Osteocyte (in vitro differentiated cells): ENCODE measurements around the gene MCTP1. TPM values are rescaled to one million over a fixed set of nuclear protein-coding genes. Genes with fewer than 3 reads are reported as not detected.

ENCODE experiments used
- DNase-seq: peaks from one replicate; pipeline ENCODE4 v3.0.0; 2021; ENCODE audit warnings: mixed read lengths; ENCODE audit not compliant: unreplicated experiment; ENCODE audit errors: extremely low spot score
- H3K27ac Mint-ChIP-seq: one replicate; pipeline ENCODE4 v1.8.0; 2021; ENCODE audit warnings: mild to moderate bottlenecking, mixed read lengths; ENCODE audit not compliant: unreplicated experiment
- H3K27me3 Mint-ChIP-seq: one replicate; pipeline ENCODE4 v1.8.0; 2021; ENCODE audit warnings: mixed read lengths; ENCODE audit not compliant: unreplicated experiment
- H3K36me3 Mint-ChIP-seq: one replicate; pipeline ENCODE4 v1.8.0; 2021; ENCODE audit warnings: mixed read lengths; ENCODE audit not compliant: unreplicated experiment
- H3K4me1 Mint-ChIP-seq: one replicate; pipeline ENCODE4 v1.8.0; 2021; ENCODE audit warnings: mixed read lengths; ENCODE audit not compliant: unreplicated experiment
- H3K4me3 Mint-ChIP-seq: one replicate; pipeline ENCODE4 v1.8.0; 2021; ENCODE audit warnings: mild to moderate bottlenecking, moderate library complexity, mixed read lengths; ENCODE audit not compliant: unreplicated experiment
- H3K9me3 Mint-ChIP-seq: one replicate; pipeline ENCODE4 v1.8.0; 2021; ENCODE audit warnings: mixed read lengths; ENCODE audit not compliant: unreplicated experiment
- total RNA-seq: library from RNA; stranded (reverse); gene quantifications from 2 replicates; pipeline ENCODE4 v1.2.1, GENCODE V29; 2021
- TF ChIP-seq, protein P1 (sequence below): fragments of 200-600 bp; sonication (generic); IDR thresholded peaks from 2 replicates; pipeline ENCODE4 v1.5.0; 2021; ENCODE audit warnings: antibody characterized with exemption, mild to moderate bottlenecking, moderate library complexity

MCTP1 gene
- total RNA-seq, 1 donor from 2014 or later: 0.67 TPM

DNA sequence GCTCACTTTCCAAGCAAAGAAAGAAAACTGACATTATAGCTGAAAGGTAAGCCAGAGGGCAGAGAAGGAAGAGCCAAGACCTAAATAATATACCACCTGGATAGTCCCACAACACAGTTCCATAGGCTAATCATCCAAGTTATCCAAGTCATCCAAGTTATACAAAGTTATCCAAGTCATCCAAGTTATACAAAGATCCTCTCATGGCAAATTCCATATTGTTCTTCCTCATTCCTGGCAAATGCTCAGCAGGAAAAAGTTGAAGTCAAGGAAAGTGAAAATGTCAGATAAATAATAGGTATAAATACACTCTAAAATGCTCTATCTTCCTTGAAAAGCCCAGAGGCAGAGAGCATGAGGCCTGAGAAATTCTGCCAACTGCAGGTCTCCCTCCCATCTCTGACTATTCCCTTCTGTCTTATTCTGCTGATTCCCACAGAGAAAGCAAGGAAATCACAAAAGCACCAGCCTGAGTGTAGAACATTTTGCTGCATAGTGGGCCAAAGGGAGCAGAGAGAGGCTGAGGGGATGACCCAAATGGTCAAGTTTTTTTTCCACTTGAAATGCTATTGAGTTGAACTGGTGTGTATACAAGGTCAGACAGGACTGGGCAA, 12.5 kb downstream of the MCTP1 start:
- Mint-ChIP-seq H3K4me1 (no peaks in the 10 kb centered on the region), H3K4me3 (no peak overlapping the region), H3K27me3 (peaks cover 56% of the 10 kb centered on the region), H3K36me3 (no peaks in the 10 kb centered on the region), H3K9me3 (no peaks in the 10 kb centered on the region), H3K27ac (no peak overlapping the region)
- TF ChIP-seq, protein P1, sequence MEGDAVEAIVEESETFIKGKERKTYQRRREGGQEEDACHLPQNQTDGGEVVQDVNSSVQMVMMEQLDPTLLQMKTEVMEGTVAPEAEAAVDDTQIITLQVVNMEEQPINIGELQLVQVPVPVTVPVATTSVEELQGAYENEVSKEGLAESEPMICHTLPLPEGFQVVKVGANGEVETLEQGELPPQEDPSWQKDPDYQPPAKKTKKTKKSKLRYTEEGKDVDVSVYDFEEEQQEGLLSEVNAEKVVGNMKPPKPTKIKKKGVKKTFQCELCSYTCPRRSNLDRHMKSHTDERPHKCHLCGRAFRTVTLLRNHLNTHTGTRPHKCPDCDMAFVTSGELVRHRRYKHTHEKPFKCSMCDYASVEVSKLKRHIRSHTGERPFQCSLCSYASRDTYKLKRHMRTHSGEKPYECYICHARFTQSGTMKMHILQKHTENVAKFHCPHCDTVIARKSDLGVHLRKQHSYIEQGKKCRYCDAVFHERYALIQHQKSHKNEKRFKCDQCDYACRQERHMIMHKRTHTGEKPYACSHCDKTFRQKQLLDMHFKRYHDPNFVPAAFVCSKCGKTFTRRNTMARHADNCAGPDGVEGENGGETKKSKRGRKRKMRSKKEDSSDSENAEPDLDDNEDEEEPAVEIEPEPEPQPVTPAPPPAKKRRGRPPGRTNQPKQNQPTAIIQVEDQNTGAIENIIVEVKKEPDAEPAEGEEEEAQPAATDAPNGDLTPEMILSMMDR: no peak
- no peak for DNase-seq

DNA sequence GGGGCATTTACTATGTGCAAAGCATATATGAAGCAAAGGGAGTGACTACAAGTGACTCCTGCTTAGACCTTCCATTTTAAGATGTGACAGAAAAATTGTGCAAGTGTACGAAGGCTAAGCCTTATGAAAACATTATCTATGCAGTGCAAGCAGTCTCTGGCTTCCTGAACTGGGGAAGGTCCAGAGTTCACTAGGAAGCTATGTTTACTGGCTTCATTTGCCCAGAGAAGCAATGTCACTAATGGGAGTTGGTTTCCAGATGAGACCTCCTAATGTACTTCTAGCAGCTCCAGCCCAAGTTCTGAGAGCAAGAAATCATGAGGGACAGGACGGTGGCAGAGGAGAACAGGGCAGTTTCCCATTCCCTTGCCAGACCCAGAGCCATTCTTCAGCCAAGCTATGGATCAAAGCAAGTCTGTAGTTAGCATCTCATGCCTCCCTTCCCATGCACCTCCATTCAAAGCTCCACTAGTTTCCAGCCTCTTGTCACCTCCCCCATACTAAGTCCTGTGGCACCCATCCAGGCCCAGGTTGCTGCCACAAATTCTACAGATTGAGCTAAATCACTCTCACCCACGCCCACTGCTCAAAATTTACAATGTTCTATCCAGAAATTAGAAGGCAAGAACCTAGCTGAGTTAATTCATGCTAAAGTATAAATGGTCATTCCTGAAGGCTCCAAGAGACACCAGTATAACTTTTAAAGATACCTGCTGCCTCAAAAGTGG, 21.8 kb downstream of the MCTP1 start:
- TF ChIP-seq, protein P1: no peak
- no peak overlapping the region for H3K27ac Mint-ChIP-seq
- no peaks in the 10 kb centered on the region for H3K4me1 Mint-ChIP-seq

DNA sequence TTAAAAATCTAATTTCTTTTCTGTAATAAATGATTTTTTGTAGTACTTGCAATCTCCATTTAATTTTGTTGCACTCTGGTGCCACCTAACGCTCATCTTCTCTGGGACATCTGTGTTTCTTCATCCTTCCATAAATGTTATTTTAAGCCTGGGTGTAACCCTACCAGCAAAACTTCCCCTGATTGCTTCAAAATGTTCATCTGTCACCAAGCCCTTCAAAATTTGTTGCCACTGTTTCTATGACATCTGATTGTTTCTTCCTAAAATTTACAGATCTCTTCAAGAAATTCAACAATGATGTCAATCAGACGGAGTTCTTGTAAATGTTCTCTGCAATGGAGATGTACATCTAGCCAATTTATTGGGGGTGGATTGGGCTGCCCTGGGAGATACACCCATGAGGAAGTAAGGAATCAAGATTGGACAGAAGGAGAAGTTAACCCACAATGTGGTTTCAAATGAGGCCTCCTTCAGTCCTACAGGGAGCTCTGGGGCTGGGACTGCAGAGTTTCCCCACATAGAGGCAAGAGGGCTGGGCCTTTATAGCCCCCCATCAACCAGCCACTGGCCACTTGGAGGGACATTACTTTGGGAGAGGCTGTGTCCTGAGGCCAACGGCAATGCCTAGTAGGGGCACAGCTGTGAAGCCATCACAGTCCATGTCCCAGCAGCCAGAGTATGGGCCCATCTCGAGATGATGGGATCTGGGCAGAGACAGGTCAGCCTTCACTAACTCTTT, 23.3 kb downstream of the MCTP1 start:
- DNase-seq: no peak

More for the DNA sequence above, 21.8 kb downstream of the MCTP1 start:
- H3K9me3 Mint-ChIP-seq: no peaks in the 10 kb centered on the region
- H3K36me3 Mint-ChIP-seq: no peaks in the 10 kb centered on the region
- H3K4me3 Mint-ChIP-seq: no peak overlapping the region
- DNase-seq: no peak
- peaks cover 48% of the 10 kb centered on the region for H3K27me3 Mint-ChIP-seq

DNA sequence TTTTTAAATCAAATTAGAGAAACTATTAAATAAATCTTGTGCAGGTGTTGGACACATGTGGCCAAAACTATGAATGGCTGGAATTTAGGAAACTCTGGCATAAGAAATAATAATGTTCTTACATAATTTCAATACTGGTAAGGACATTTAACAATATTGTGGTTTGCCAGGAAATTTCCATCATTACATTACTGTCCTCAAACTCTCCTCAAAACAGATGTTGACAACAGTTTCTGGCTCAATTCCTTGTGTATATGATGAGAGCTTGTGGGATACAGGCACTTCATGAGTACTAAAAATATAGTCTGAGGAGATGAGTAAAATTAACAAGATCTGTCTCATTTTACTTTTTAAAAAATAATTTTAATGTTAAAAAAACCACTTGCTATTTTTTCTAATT, 27.9 kb downstream of the MCTP1 start:
- H3K9me3 Mint-ChIP-seq: no peaks in the 10 kb centered on the region
- H3K36me3 Mint-ChIP-seq: no peaks in the 10 kb centered on the region

More for the DNA sequence above, 23.3 kb downstream of the MCTP1 start:
- H3K4me3 Mint-ChIP-seq: no peak overlapping the region
- H3K36me3 Mint-ChIP-seq: no peaks in the 10 kb centered on the region
- TF ChIP-seq, protein P1: peak; percentile 71
- H3K27ac Mint-ChIP-seq: no peak overlapping the region
- no peaks in the 10 kb centered on the region for H3K9me3 Mint-ChIP-seq
- H3K27me3 Mint-ChIP-seq: peaks cover 42% of the 10 kb centered on the region
- H3K4me1 Mint-ChIP-seq: no peaks in the 10 kb centered on the region

More for the DNA sequence above, 27.9 kb downstream of the MCTP1 start:
- no peak for DNase-seq
- Mint-ChIP-seq H3K27ac (no peak overlapping the region), H3K27me3 (peaks cover 44% of the 10 kb centered on the region), H3K4me1 (no peaks in the 10 kb centered on the region), H3K4me3 (no peak overlapping the region)
- TF ChIP-seq, protein P1: no peak
